ENCODE measurements around the gene FETUB.

The FETUB gene

GRCh38 chr3:186635532-186635931 lies 4.7 kb upstream of the FETUB start:
- DNase-seq (ENCODE audit: low read depth): no peak

GRCh38 chr3:186636536-186636935 lies 3.7 kb upstream of the FETUB start:
- no peak for DNase-seq (ENCODE audit: low read depth)

GRCh38 chr3:186637686-186638085 lies 2.5 kb upstream of the FETUB start:
- DNase-seq (ENCODE audit: low read depth): no peak

GRCh38 chr3:186638259-186638658 lies 1.9 kb upstream of the FETUB start:
- no peak for DNase-seq (ENCODE audit: low read depth)

- peak; percentile 14 for DNase-seq (ENCODE audit: low read depth)
Observed at GRCh38 chr3:186640473-186640818, 247 bp downstream of the FETUB start.

GRCh38 chr3:186640929-186641328 lies 730 bp downstream of the FETUB start:
- DNase-seq (ENCODE audit: low read depth): no peak

- no peak for DNase-seq (ENCODE audit: low read depth)
Observed at GRCh38 chr3:186642014-186642413, 1.8 kb downstream of the FETUB start.

- DNase-seq (ENCODE audit: low read depth): no peak
Observed at GRCh38 chr3:186643493-186643892, 3.3 kb downstream of the FETUB start.

- DNase-seq (ENCODE audit: low read depth): no peak
Observed at GRCh38 chr3:186644683-186645082, 4.5 kb downstream of the FETUB start.

- no peak for DNase-seq (ENCODE audit: low read depth)
Observed at GRCh38 chr3:186646106-186646505, 5.9 kb downstream of the FETUB start.

- DNase-seq (ENCODE audit: low read depth): no peak
Observed at GRCh38 chr3:186646841-186647240, 6.6 kb downstream of the FETUB start.

- no peak for DNase-seq (ENCODE audit: low read depth)
Observed at GRCh38 chr3:186648851-186649250, 8.7 kb downstream of the FETUB start.

GRCh38 chr3:186651678-186652215 lies 11.5 kb downstream of the FETUB start:
- no peak for DNase-seq (ENCODE audit: low read depth)

- DNase-seq (ENCODE audit: low read depth): no peak
Observed at GRCh38 chr3:186653080-186653707, 13.0 kb downstream of the FETUB start.

- DNase-seq (ENCODE audit: low read depth): no peak
Observed at GRCh38 chr3:186653984-186654383, 13.8 kb downstream of the FETUB start.

GRCh38 chr3:186663361-186664118 lies 23.3 kb downstream of the FETUB start:
- no peak for DNase-seq (ENCODE audit: low read depth)

GRCh38 chr3:186664119-186664495 lies 23.9 kb downstream of the FETUB start:
- no peak for DNase-seq (ENCODE audit: low read depth)

- no peak for DNase-seq (ENCODE audit: low read depth)
Observed at GRCh38 chr3:186664506-186664905, 24.3 kb downstream of the FETUB start.

- no peak for DNase-seq (ENCODE audit: low read depth)
Observed at GRCh38 chr3:186665625-186666188, 25.5 kb downstream of the FETUB start, which contains the start of gene HRG. TSS of gene HRG (plus strand) at chr3:186666014. CDS start at chr3:186666032, 18 bp downstream.

- no peak for DNase-seq (ENCODE audit: low read depth)
Observed at GRCh38 chr3:186668426-186668825, 28.2 kb downstream of the FETUB start.

- peak; percentile 4 for DNase-seq (ENCODE audit: low read depth)
Observed at GRCh38 chr3:186669378-186670084, 29.3 kb downstream of the FETUB start.

GRCh38 chr3:186670155-186670554 lies 30.0 kb downstream of the FETUB start:
- no peak for DNase-seq (ENCODE audit: low read depth)

GRCh38 chr3:186671051-186671450 lies 30.9 kb downstream of the FETUB start:
- DNase-seq (ENCODE audit: low read depth): no peak
